GM23248 (cell line): ENCODE data around the gene DDA1. TPM values are rescaled to one million over a fixed set of nuclear protein-coding genes. Genes with fewer than 3 reads are reported as not detected.
A peak's percentile ranks its signal among the peaks of the same experiment; 100 is the strongest.

ENCODE experiments used
- DNase-seq: peaks from one replicate; pipeline ENCODE4 v3.0.0-alpha.2; 2015
- H2AFZ ChIP-seq: fragments of 200-600 bp; sonication (generic); 2 replicates; pipeline ENCODE4 v1.6.1; 2016; ENCODE audit warnings: antibody characterized with exemption
- H3F3A ChIP-seq: fragments of 200-600 bp; sonication (generic); 2 replicates; pipeline ENCODE4 v1.6.1; 2016; ENCODE audit warnings: mild to moderate bottlenecking, antibody characterized with exemption, mixed run types; ENCODE audit not compliant: insufficient read depth
- H3K27ac ChIP-seq: fragments of 200-600 bp; sonication (generic); 2 replicates; pipeline ENCODE4 v1.5.1; 2016; ENCODE audit warnings: mild to moderate bottlenecking
- H3K27me3 ChIP-seq: fragments of 200-600 bp; sonication (generic); replicated peaks from 2 replicates; pipeline ENCODE4 v1.6.1; 2016; ENCODE audit warnings: mild to moderate bottlenecking; ENCODE audit not compliant: insufficient read depth
- H3K36me3 ChIP-seq: fragments of 200-600 bp; sonication (generic); 2 replicates; pipeline ENCODE4 v1.6.1; 2016; ENCODE audit warnings: low read depth, mild to moderate bottlenecking
- H3K4me1 ChIP-seq: fragments of 200-600 bp; sonication (generic); 2 replicates; pipeline ENCODE4 v1.6.1; 2016; ENCODE audit warnings: mild to moderate bottlenecking; ENCODE audit not compliant: insufficient read depth
- H3K4me2 ChIP-seq: fragments of 200-600 bp; sonication (generic); one replicate; pipeline ENCODE4 v1.6.1; 2016; ENCODE audit warnings: mild to moderate bottlenecking; ENCODE audit not compliant: unreplicated experiment
- H3K4me3 ChIP-seq: fragments of 200-600 bp; sonication (generic); 2 replicates; pipeline ENCODE4 v1.5.1; 2016; ENCODE audit warnings: mild to moderate bottlenecking
- H3K79me2 ChIP-seq: fragments of 200-600 bp; sonication (generic); 2 replicates; pipeline ENCODE4 v1.6.1; 2016; ENCODE audit warnings: mild to moderate bottlenecking; ENCODE audit not compliant: insufficient read depth
- H3K9ac ChIP-seq: fragments of 200-600 bp; sonication (generic); 2 replicates; pipeline ENCODE4 v1.6.1; 2016; ENCODE audit warnings: mild to moderate bottlenecking
- H3K9me2 ChIP-seq: fragments of 200-600 bp; sonication (generic); 2 replicates; pipeline ENCODE4 v1.6.1; 2016; ENCODE audit warnings: mixed run types, mild to moderate bottlenecking, moderate library complexity; ENCODE audit not compliant: insufficient read depth
- H3K9me3 ChIP-seq: fragments of 200-600 bp; sonication (generic); one replicate; pipeline ENCODE4 v1.6.1; 2017; ENCODE audit warnings: low read depth
- H4K20me1 ChIP-seq: fragments of 200-600 bp; sonication (generic); 2 replicates; pipeline ENCODE4 v1.6.0; 2016; ENCODE audit not compliant: insufficient read depth
- EZH2 ChIP-seq: fragments of 200-600 bp; sonication (generic); IDR thresholded peaks from 2 replicates; pipeline ENCODE4 v1.6.1; 2018; ENCODE audit warnings: antibody characterized with exemption, mild to moderate bottlenecking; ENCODE audit not compliant: insufficient read depth, poor library complexity, severe bottlenecking
- EZH2phosphoT487 ChIP-seq: fragments of 200-600 bp; sonication (generic); IDR thresholded peaks from 2 replicates; pipeline ENCODE4 v1.6.1; 2018; ENCODE audit warnings: antibody characterized with exemption, moderate library complexity, mild to moderate bottlenecking, low read depth; ENCODE audit not compliant: insufficient read depth
- WGBS, 2 experiments: methylation state at CpG; one replicate each; pipeline ENCODE4 v1.1.6; 2015 to 2017; ENCODE audit warnings: low lambda C conversion rate in 2 of 2, low coverage in 1 of 2; ENCODE audit errors: missing lambda C conversion rate in 2 of 2; 5-methylcytosine and 5-hydroxymethylcytosine counted together
- in situ Hi-C: fragments of 300-500 bp; cut with MboI; formaldehyde crosslinking; loops from 2 replicates; pipeline ENCODE4 v1.15.0; 2020
- polyA plus RNA-seq: library from polyadenylated mRNA; unstranded; fragments of >200 nt; fragmentation: Nextera tagmentation; extraction: Ambion mirVana; gene quantifications from 2 replicates; pipeline ENCODE4 v1.2.1, GENCODE V29; 2016
- total RNA-seq: library from RNA; depleted of rRNA; stranded (reverse); fragments of >200 nt; shearing (Covaris generic); gene quantifications from 2 replicates; pipeline ENCODE4 v1.2.3, GENCODE V29; 2014

The DDA1 gene
- total and polyA plus RNA-seq, 2 experiments from 2014 or later, result 10.9 to 87.8 TPM

DNA sequence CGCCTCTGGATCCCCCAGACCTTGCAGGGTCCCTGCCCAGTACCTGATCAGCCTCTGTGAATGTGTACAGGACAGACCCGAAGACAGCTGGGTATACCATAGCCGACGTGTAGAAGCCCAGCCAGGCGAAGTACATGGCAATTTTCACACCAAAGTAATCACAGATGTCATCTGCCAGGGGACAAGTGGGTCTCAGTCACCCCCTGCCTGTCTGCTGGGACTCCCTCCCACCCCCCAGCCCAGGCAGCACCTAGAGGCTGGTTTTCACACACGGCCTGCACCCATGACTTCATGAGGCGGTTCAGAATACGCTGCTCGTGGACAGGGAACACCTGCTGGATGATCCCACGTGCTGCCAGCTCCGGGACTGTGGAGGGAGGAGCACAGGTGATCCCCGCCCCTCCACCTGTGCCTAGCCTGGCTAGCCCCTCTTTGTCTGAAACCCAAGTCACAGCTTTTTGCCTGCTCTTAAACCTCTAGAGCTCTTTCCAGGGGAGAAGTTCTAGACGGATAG lies 21.7 kb downstream of the DDA1 start:
- 83 to 85% methylated on average over 13 of the region's 13 CpGs for WGBS, 2 experiments

GRCh38 chr19:17332360-17332676 lies 23.0 kb downstream of the DDA1 start:
- Histone ChIP-seq H3K27ac (no peak overlapping the region), H3K9me2 (no peaks in the 10 kb centered on the region), H3K79me2 (no peaks in the 10 kb centered on the region), H3K9ac (no peak overlapping the region), H2AFZ (no peak overlapping the region), H3K4me3 (no peak overlapping the region), H3K27me3 (no peaks in the 10 kb centered on the region), H3K4me1 (peaks cover 7% of the 10 kb centered on the region; the same call in 1 of the 2 replicates), H3K36me3 (no peaks in the 10 kb centered on the region), H4K20me1 (no peaks in the 10 kb centered on the region), H3F3A (peaks cover 11% of the 10 kb centered on the region; the same call in 1 of the 2 replicates), H3K4me2 (no peak overlapping the region), H3K9me3 (no peaks in the 10 kb centered on the region)
- no peak for TF ChIP-seq EZH2phosphoT487
- in situ Hi-C loops, result no loop called here
- 91 to 92% methylated on average over 8 of the region's 8 CpGs for WGBS, 2 experiments
- DNase-seq, result no peak

More for the DNA sequence above, 21.7 kb downstream of the DDA1 start:
- Histone ChIP-seq H3K9me3 (no peaks in the 10 kb centered on the region), H3K9me2 (no peaks in the 10 kb centered on the region), H3K79me2 (no peaks in the 10 kb centered on the region), H3K4me2 (no peak overlapping the region), H2AFZ (no peak overlapping the region), H3K27ac (no peak overlapping the region), H3K27me3 (no peaks in the 10 kb centered on the region), H3K9ac (no peak overlapping the region), H3K36me3 (no peaks in the 10 kb centered on the region), H4K20me1 (no peaks in the 10 kb centered on the region), H3K4me3 (no peak overlapping the region), H3F3A (0 out of 2 replicates have a peak, but pooled peaks cover 12% of the 10 kb centered on the region), H3K4me1 (peaks cover 7% of the 10 kb centered on the region; the same call in 1 of the 2 replicates)
- in situ Hi-C loops, result no loop called here
- no peak for TF ChIP-seq EZH2
- no peak for TF ChIP-seq EZH2phosphoT487
- DNase-seq, result no peak

GRCh38 chr19:17332677-17333581 lies 23.6 kb downstream of the DDA1 start:
- Histone ChIP-seq H3K9me3 (no peaks in the 10 kb centered on the region), H3K4me1 (peaks cover 7% of the 10 kb centered on the region; the same call in 1 of the 2 replicates), H3K4me3 (no peak overlapping the region), H3K36me3 (no peaks in the 10 kb centered on the region), H2AFZ (no peak overlapping the region), H3K27me3 (no peaks in the 10 kb centered on the region), H3K9me2 (no peaks in the 10 kb centered on the region), H3K79me2 (no peaks in the 10 kb centered on the region), H3K9ac (no peak overlapping the region), H4K20me1 (no peaks in the 10 kb centered on the region), H3K4me2 (no peak overlapping the region), H3F3A (peaks cover 11% of the 10 kb centered on the region; the same call in 1 of the 2 replicates), H3K27ac (no peak overlapping the region)
- 96% methylated on average over 45 of the region's 45 CpGs for WGBS, 2 experiments
- peak; percentile 62 for DNase-seq
- TF ChIP-seq EZH2phosphoT487 (no peak), EZH2 (no peak)
- in situ Hi-C loops, result no loop called here

DNA sequence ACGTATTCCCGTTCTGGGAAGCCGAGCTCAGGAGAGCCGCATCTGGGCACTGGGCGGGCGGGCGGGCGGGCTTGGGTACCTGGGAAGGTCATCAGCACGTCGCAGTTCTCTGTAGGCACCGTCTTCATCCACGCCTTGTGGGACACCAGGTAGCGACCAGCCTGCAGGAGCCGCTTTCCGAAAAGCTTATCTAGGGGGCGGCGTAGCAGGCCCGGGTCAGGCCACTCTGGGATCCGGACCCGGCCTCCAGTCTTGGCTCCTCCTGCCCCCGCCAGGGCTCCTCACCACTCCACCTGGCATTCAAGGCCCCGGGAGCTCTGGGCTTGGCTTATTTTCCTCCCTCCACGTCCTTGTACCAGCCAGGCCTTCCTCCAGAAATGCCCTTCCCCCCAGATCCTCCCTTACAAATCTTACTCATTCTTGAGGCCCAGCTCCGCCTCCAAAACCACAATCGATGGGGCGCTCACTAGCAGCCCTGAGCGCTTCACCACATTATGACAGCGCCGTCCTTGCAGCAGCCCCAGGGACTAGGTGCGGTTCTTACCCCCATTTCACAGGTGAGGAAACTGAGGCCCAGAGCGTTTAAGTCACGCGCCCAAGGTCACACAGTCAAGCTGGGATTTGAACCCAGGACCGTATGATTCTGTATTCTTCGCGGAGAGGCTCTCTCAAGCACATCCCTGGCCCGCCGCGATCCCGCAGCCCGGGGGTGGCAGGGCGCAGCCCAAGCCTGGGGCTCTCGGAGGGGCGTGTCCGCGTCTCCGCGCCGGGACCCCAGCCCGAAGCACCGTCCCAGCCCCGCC lies 24.4 kb downstream of the DDA1 start:
- Histone ChIP-seq H4K20me1 (no peaks in the 10 kb centered on the region), H3F3A (peaks cover 11% of the 10 kb centered on the region; the same call in 1 of the 2 replicates), H3K27ac (no peak overlapping the region), H3K4me1 (peaks cover 7% of the 10 kb centered on the region; the same call in 1 of the 2 replicates), H3K9me2 (no peaks in the 10 kb centered on the region), H3K36me3 (no peaks in the 10 kb centered on the region), H3K27me3 (no peaks in the 10 kb centered on the region), H3K4me2 (peak overlapping the region; percentile 71), H3K9me3 (no peaks in the 10 kb centered on the region), H3K4me3 (peak overlapping the region; percentile 77), H2AFZ (peak overlapping the region; percentile 88), H3K79me2 (no peaks in the 10 kb centered on the region), H3K9ac (peak overlapping the region; percentile 63)
- 23 to 33% methylated on average over 45 to 51 of the region's 52 CpGs for WGBS, 2 experiments
- peak; percentile 91 for DNase-seq
- in situ Hi-C loops, result no loop called here
- TF ChIP-seq EZH2 (no peak), EZH2phosphoT487 (no peak)
